WTC11 (cell line): ENCODE data around the gene C1orf35. TPM values are rescaled to one million over a fixed set of nuclear protein-coding genes. Genes with fewer than 3 reads are reported as not detected.
"Not testable (repeated sequence)": the region's sequence is repeated elsewhere in the genome, so short reads cannot be mapped to it uniquely, and the experiment has no call there.

Experiments
- ATAC-seq: fragments of 200-7000 bp; cut with Tn5 transposase; 2 replicates; pipeline ENCODE4 v1.10.0; 2021; ENCODE audit warnings: mild to moderate bottlenecking, moderate library complexity
- CTCF ChIA-PET: fragments of 300-600 bp; sonication (Branson Sonifier 250); formaldehyde crosslinking; loops from one replicate; lab custom pipeline; 2021; ENCODE audit warnings: antibody characterized with exemption; lab: Charles Lee
- POLR2A ChIA-PET: fragments of 350-600 bp; sonication (Branson Sonifier 250); formaldehyde crosslinking; loops from one replicate; lab custom pipeline; 2021; ENCODE audit warnings: antibody characterized with exemption; lab: Charles Lee
- DNase-seq: peaks from one replicate; pipeline ENCODE4 v3.0.0; 2021; ENCODE audit warnings: low spot score
- H3K27ac Mint-ChIP-seq: 2 replicates; pipeline ENCODE4 v1.8.0; 2021; ENCODE audit warnings: mixed read lengths
- H3K27me3 Mint-ChIP-seq: 2 replicates; pipeline ENCODE4 v1.8.0; 2021; ENCODE audit warnings: low read depth, mild to moderate bottlenecking, moderate library complexity, mixed read lengths
- H3K36me3 Mint-ChIP-seq: 2 replicates; pipeline ENCODE4 v1.8.0; 2021; ENCODE audit warnings: mixed read lengths
- H3K4me1 Mint-ChIP-seq: 2 replicates; pipeline ENCODE4 v1.8.0; 2022; ENCODE audit warnings: mixed read lengths
- H3K4me3 Mint-ChIP-seq: 2 replicates; pipeline ENCODE4 v1.8.0; 2021; ENCODE audit warnings: mild to moderate bottlenecking, moderate library complexity, mixed read lengths
- H3K9me3 Mint-ChIP-seq: 2 replicates; pipeline ENCODE4 v1.8.0; 2021; ENCODE audit warnings: mixed read lengths
- ATF1 ChIP-seq: sonication (generic); formaldehyde crosslinking; IDR thresholded peaks from 2 replicates; pipeline ENCODE4 v1.8.1; 2023; ENCODE audit warnings: mild to moderate bottlenecking, moderate library complexity, missing genetic modification reagents
- CREM ChIP-seq: sonication (generic); formaldehyde crosslinking; IDR thresholded peaks from 2 replicates; pipeline ENCODE4 v1.8.1; 2022; ENCODE audit warnings: mild to moderate bottlenecking, missing genetic modification reagents, moderate library complexity
- FOXJ3 ChIP-seq: sonication (generic); formaldehyde crosslinking; IDR thresholded peaks from 2 replicates; pipeline ENCODE4 v1.9.0; 2021; ENCODE audit warnings: missing genetic modification reagents, mild to moderate bottlenecking, borderline replicate concordance
- ZNF396 ChIP-seq: fragments of 250-450 bp; sonication (Bioruptor Pico); IDR thresholded peaks from 2 replicates; pipeline ENCODE4 v1.8.0; 2021; ENCODE audit warnings: mild to moderate bottlenecking, moderate library complexity, borderline replicate concordance
- total RNA-seq: library from RNA; stranded (reverse); gene quantifications from 3 replicates; pipeline ENCODE4 v1.2.3, GENCODE V29; 2021
- TF ChIP-seq, protein P1 (sequence below): sonication (generic); formaldehyde crosslinking; IDR thresholded peaks from 2 replicates; pipeline ENCODE4 v1.8.1; 2023; ENCODE audit warnings: mild to moderate bottlenecking, missing genetic modification reagents, moderate library complexity
- TF ChIP-seq, protein P2 (sequence below): fragments of 250-450 bp; sonication (Bioruptor Pico); IDR thresholded peaks from 2 replicates; pipeline ENCODE4 v1.8.0; 2021; ENCODE audit warnings: mild to moderate bottlenecking
- TF ChIP-seq, protein P3 (sequence below): sonication (generic); formaldehyde crosslinking; IDR thresholded peaks from 2 replicates; pipeline ENCODE4 v1.8.1; 2022; ENCODE audit warnings: mild to moderate bottlenecking, missing genetic modification reagents, moderate library complexity, borderline replicate concordance
- TF ChIP-seq, protein P4 (sequence below): sonication (generic); formaldehyde crosslinking; IDR thresholded peaks from 2 replicates; pipeline ENCODE4 v1.8.1; 2023; ENCODE audit warnings: mild to moderate bottlenecking, missing genetic modification reagents, moderate library complexity
- TF ChIP-seq, protein P5 (sequence below): fragments of 250-450 bp; sonication (Bioruptor Pico); conservative IDR thresholded peaks from 2 replicates; pipeline ENCODE4 v1.9.0; 2021; ENCODE audit warnings: mild to moderate bottlenecking
- TF ChIP-seq, protein P6 (sequence below): sonication (generic); formaldehyde crosslinking; IDR thresholded peaks from 2 replicates; pipeline ENCODE4 v1.8.1; 2023; ENCODE audit warnings: mild to moderate bottlenecking, missing genetic modification reagents, borderline replicate concordance
- TF ChIP-seq, protein P7 (sequence below): sonication (generic); formaldehyde crosslinking; IDR thresholded peaks from 2 replicates; pipeline ENCODE4 v1.8.0; 2022; ENCODE audit warnings: mild to moderate bottlenecking, missing genetic modification reagents

Gene C1orf35
- total RNA-seq, 1 experiment from 2014 or later, result 33.8 TPM

DNA sequence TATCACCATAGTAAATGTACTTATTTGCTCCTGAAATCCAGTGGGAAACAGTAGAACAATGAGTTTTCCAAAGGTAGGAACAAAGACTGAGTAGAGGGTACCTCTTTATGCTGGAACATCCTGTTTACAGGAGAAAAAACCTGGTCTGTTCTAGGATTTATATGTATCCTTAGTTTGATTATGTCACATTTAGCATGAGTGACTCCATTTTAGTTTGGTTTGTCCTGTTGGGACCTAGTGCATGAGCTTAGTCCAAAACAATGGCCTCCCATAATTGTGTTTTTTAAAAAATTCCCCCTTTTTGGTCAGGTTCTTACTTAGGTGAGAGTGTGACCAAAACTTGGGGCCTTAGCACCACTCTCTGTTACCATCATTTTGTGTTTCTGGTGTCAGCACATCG lies 9.5 kb upstream of the C1orf35 start:
- H3K27ac Mint-ChIP-seq, result no peak overlapping the region
- POLR2A ChIA-PET, result no interaction called here
- CTCF ChIA-PET, result no interaction called here
- H3K4me3 Mint-ChIP-seq, result no peak overlapping the region
- H3K36me3 Mint-ChIP-seq, result peaks cover 6% of the 10 kb centered on the region
- TF ChIP-seq CREM, result no peak
- TF ChIP-seq, protein P1, sequence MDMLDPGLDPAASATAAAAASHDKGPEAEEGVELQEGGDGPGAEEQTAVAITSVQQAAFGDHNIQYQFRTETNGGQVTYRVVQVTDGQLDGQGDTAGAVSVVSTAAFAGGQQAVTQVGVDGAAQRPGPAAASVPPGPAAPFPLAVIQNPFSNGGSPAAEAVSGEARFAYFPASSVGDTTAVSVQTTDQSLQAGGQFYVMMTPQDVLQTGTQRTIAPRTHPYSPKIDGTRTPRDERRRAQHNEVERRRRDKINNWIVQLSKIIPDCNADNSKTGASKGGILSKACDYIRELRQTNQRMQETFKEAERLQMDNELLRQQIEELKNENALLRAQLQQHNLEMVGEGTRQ (CRISPR knock-in tag), result no peak
- TF ChIP-seq, protein P2, sequence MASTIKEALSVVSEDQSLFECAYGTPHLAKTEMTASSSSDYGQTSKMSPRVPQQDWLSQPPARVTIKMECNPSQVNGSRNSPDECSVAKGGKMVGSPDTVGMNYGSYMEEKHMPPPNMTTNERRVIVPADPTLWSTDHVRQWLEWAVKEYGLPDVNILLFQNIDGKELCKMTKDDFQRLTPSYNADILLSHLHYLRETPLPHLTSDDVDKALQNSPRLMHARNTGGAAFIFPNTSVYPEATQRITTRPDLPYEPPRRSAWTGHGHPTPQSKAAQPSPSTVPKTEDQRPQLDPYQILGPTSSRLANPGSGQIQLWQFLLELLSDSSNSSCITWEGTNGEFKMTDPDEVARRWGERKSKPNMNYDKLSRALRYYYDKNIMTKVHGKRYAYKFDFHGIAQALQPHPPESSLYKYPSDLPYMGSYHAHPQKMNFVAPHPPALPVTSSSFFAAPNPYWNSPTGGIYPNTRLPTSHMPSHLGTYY, result no peak
- TF ChIP-seq, protein P3, sequence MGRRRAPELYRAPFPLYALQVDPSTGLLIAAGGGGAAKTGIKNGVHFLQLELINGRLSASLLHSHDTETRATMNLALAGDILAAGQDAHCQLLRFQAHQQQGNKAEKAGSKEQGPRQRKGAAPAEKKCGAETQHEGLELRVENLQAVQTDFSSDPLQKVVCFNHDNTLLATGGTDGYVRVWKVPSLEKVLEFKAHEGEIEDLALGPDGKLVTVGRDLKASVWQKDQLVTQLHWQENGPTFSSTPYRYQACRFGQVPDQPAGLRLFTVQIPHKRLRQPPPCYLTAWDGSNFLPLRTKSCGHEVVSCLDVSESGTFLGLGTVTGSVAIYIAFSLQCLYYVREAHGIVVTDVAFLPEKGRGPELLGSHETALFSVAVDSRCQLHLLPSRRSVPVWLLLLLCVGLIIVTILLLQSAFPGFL (CRISPR knock-in tag), result no peak
- no peak for TF ChIP-seq FOXJ3 (CRISPR knock-in tag)
- no peak for TF ChIP-seq ZNF396 (CRISPR knock-in tag)
- TF ChIP-seq, protein P4, sequence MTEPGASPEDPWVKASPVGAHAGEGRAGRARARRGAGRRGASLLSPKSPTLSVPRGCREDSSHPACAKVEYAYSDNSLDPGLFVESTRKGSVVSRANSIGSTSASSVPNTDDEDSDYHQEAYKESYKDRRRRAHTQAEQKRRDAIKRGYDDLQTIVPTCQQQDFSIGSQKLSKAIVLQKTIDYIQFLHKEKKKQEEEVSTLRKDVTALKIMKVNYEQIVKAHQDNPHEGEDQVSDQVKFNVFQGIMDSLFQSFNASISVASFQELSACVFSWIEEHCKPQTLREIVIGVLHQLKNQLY (CRISPR knock-in tag), result no peak
- TF ChIP-seq, protein P5, sequence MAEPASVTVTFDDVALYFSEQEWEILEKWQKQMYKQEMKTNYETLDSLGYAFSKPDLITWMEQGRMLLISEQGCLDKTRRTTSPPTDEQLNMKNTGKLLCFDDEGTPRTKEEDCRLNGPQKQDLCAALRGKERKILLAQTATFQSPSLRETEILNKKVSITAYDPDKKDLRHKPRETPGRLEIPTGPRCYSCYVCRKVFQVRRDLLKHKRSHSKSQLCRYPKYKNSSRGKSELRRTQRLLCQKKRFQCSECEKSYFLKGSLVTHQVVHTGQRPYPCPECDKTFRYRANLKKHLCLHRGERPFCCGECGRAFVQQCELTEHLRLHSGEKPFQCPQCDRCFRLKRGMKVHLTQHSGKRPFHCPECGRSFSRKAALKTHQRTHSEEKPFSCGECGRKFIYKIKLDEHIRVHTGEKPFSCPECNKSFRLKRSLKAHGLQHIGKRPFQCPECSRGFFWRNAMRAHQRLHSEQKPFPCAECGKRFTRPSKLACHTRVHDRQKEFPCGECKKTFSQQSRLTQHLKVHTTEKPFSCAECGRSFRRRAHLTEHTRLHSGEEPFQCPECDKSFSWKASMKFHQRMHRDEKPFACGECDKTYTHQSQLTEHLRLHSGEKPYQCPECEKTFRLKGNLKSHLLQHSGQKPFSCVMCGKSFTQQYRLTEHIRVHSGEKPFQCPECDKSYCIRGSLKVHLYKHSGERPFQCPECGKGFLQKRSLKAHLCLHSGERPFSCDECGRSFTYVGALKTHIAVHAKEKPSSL (CRISPR knock-in tag), result no peak
- TF ChIP-seq, protein P6, sequence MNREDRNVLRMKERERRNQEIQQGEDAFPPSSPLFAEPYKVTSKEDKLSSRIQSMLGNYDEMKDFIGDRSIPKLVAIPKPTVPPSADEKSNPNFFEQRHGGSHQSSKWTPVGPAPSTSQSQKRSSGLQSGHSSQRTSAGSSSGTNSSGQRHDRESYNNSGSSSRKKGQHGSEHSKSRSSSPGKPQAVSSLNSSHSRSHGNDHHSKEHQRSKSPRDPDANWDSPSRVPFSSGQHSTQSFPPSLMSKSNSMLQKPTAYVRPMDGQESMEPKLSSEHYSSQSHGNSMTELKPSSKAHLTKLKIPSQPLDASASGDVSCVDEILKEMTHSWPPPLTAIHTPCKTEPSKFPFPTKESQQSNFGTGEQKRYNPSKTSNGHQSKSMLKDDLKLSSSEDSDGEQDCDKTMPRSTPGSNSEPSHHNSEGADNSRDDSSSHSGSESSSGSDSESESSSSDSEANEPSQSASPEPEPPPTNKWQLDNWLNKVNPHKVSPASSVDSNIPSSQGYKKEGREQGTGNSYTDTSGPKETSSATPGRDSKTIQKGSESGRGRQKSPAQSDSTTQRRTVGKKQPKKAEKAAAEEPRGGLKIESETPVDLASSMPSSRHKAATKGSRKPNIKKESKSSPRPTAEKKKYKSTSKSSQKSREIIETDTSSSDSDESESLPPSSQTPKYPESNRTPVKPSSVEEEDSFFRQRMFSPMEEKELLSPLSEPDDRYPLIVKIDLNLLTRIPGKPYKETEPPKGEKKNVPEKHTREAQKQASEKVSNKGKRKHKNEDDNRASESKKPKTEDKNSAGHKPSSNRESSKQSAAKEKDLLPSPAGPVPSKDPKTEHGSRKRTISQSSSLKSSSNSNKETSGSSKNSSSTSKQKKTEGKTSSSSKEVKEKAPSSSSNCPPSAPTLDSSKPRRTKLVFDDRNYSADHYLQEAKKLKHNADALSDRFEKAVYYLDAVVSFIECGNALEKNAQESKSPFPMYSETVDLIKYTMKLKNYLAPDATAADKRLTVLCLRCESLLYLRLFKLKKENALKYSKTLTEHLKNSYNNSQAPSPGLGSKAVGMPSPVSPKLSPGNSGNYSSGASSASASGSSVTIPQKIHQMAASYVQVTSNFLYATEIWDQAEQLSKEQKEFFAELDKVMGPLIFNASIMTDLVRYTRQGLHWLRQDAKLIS, result no peak
- no peak for TF ChIP-seq ATF1 (CRISPR knock-in tag)
- peaks cover 7% of the 10 kb centered on the region; the same call in 1 of the 2 replicates for H3K4me1 Mint-ChIP-seq
- peaks cover 20% of the 10 kb centered on the region for H3K27me3 Mint-ChIP-seq
- DNase-seq (no peak), ATAC-seq (no peak)
- H3K9me3 Mint-ChIP-seq, result peaks cover 16% of the 10 kb centered on the region

DNA sequence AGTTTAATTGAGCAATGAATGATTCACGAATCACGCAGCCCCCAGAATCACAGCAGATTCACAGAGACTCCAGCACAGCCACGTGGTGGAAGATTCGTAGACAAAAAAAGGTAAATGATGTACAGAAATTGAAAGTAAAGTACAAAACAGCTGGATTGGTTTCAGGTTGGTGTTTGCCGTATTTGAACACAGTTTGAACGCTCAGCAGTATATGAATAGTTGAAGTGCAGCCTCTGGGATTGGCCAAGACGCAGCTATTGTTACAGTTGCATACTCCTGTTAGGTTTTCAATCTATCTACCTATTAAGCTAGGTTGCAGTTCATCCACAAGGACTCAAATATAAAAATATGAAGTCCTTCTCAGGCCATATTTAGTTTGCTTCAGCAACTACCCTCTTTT lies 9.0 kb upstream of the C1orf35 start:
- Mint-ChIP-seq H3K36me3 (peaks cover 7% of the 10 kb centered on the region), H3K27ac (no peak overlapping the region), H3K27me3 (peaks cover 20% of the 10 kb centered on the region), H3K4me1 (peaks cover 7% of the 10 kb centered on the region; the same call in 1 of the 2 replicates), H3K4me3 (no peak overlapping the region), H3K9me3 (peaks cover 13% of the 10 kb centered on the region)
- POLR2A ChIA-PET, result no interaction called here
- DNase-seq (no peak), ATAC-seq (no peak)
- TF ChIP-seq, protein P7, sequence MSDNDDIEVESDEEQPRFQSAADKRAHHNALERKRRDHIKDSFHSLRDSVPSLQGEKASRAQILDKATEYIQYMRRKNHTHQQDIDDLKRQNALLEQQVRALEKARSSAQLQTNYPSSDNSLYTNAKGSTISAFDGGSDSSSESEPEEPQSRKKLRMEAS (CRISPR knock-in tag), result no peak
- CTCF ChIA-PET, result no interaction called here

DNA sequence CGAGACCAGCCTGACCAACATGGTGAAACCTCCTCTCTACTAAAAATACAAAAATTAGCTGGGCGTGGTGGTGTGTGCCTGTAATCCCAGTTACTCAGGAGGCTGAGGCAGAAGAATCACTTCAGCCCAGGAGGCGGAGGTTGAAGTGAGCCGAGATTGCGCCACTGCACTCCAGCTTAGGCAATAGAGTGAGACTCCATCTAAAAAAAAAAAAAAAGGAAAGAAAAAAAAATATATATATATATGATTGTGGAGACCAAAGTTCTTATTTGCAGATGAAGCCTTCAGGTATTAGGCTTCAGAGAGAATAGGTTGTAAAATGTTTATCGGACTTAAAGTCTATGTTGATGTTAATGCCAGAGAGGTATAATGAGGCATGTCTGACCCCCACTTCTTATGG lies 8.2 kb upstream of the C1orf35 start:
- CTCF ChIA-PET, result not testable (repeated sequence)
- peaks cover 20% of the 10 kb centered on the region for H3K27me3 Mint-ChIP-seq
- H3K36me3 Mint-ChIP-seq, result peaks cover 12% of the 10 kb centered on the region

More for the DNA sequence above, 8.2 kb upstream of the C1orf35 start:
- H3K9me3 Mint-ChIP-seq, H3K27ac Mint-ChIP-seq, POLR2A ChIA-PET, ATAC-seq, H3K4me1 Mint-ChIP-seq, DNase-seq, H3K4me3 Mint-ChIP-seq: not testable (repeated sequence)
